ENCODE data around the gene APLF.

The APLF gene

GRCh38 chr2:68465081-68465916 lies 2.1 kb upstream of the APLF start:
- Histone ChIP-seq H3K9me3 (ENCODE audit: control insufficient read depth, low read length) (no peaks in the 10 kb centered on the region), H3K4me2 (ENCODE audit: low read length) (no peak overlapping the region), H3K79me2 (no peaks in the 10 kb centered on the region), H3K27ac (no peak overlapping the region), H2AFZ (no peak overlapping the region), H3K9ac (no peak overlapping the region), H3K36me3 (ENCODE audit: control insufficient read depth, insufficient read depth, low read length) (no peaks in the 10 kb centered on the region), H3K27me3 (ENCODE audit: control insufficient read depth, insufficient read depth, low read length) (no peaks in the 10 kb centered on the region), H3K4me1 (peaks cover 7% of the 10 kb centered on the region), H3K4me3 (ENCODE audit: low read depth, low read length) (no peak overlapping the region)
- TF ChIP-seq CTCF (IDR thresholded peaks at IDR 0.05), result no peak

- Histone ChIP-seq H3K4me3 (ENCODE audit: low read depth, low read length) (peak overlapping the region; percentile 90), H3K36me3 (ENCODE audit: control insufficient read depth, insufficient read depth, low read length) (no peaks in the 10 kb centered on the region), H3K9me3 (ENCODE audit: control insufficient read depth, low read length) (no peaks in the 10 kb centered on the region), H3K27ac (peak overlapping the region; percentile 67), H3K4me1 (peaks cover 7% of the 10 kb centered on the region), H3K4me2 (ENCODE audit: low read length) (peak overlapping the region; percentile 90), H3K27me3 (ENCODE audit: control insufficient read depth, insufficient read depth, low read length) (no peaks in the 10 kb centered on the region), H3K79me2 (no peaks in the 10 kb centered on the region), H2AFZ (peak overlapping the region; percentile 94), H3K9ac (no peak overlapping the region)
- TF ChIP-seq CTCF (IDR thresholded peaks at IDR 0.05), result no peak
These were observed 1.0 kb upstream of the APLF start for GRCh38 chr2:68466361-68466777.

GRCh38 chr2:68466778-68467076 lies 658 bp upstream of the APLF start:
- peak overlapping the region; percentile 90 for H3K4me2 ChIP-seq (ENCODE audit: low read length)
- no peaks in the 10 kb centered on the region for H3K27me3 ChIP-seq (ENCODE audit: control insufficient read depth, insufficient read depth, low read length)
- peak overlapping the region; percentile 49 for H3K9ac ChIP-seq
- no peaks in the 10 kb centered on the region for H3K9me3 ChIP-seq (ENCODE audit: control insufficient read depth, low read length)
- H3K4me3 ChIP-seq (ENCODE audit: low read depth, low read length), result peak overlapping the region; percentile 90
- H3K4me1 ChIP-seq, result peaks cover 7% of the 10 kb centered on the region
- no peak for TF ChIP-seq CTCF (IDR thresholded peaks at IDR 0.05)
- H3K27ac ChIP-seq, result peak overlapping the region; percentile 67
- H2AFZ ChIP-seq, result peak overlapping the region; percentile 94
- H3K36me3 ChIP-seq (ENCODE audit: control insufficient read depth, insufficient read depth, low read length), result no peaks in the 10 kb centered on the region
- H3K79me2 ChIP-seq, result no peaks in the 10 kb centered on the region

DNA sequence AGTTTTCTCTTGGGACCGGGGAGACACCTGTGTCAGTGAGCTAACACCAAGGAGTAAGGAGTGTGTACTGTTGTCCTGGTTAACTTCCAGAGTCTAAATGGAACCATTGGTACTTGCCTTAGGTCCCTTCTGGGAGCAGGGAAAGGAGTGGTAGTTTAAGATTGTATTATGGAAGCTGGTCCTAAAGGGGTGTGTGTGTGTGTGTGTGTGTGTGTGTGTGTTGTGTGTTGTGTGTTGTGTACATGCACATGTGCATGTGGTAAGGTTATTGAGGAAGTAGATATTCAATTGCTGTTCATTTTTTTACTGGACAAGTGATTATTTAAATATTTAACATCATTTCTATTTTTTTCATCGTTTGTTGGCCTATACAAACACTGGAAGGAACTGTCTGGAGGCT lies 1.4 kb downstream of the APLF start:
- Histone ChIP-seq H3K27ac (no peak overlapping the region), H3K4me1 (peaks cover 7% of the 10 kb centered on the region), H3K79me2 (no peaks in the 10 kb centered on the region), H3K4me3 (ENCODE audit: low read depth, low read length) (no peak overlapping the region), H2AFZ (no peak overlapping the region), H3K9ac (no peak overlapping the region), H3K4me2 (ENCODE audit: low read length) (no peak overlapping the region), H3K27me3 (ENCODE audit: control insufficient read depth, insufficient read depth, low read length) (no peaks in the 10 kb centered on the region), H3K36me3 (ENCODE audit: control insufficient read depth, insufficient read depth, low read length) (no peaks in the 10 kb centered on the region), H3K9me3 (ENCODE audit: control insufficient read depth, low read length) (no peaks in the 10 kb centered on the region)
- TF ChIP-seq CTCF (IDR thresholded peaks at IDR 0.05), result no peak

GRCh38 chr2:68469935-68470334 lies 2.5 kb downstream of the APLF start:
- Histone ChIP-seq H3K9me3 (ENCODE audit: control insufficient read depth, low read length) (no peaks in the 10 kb centered on the region), H3K79me2 (no peaks in the 10 kb centered on the region), H3K9ac (no peak overlapping the region), H3K27me3 (ENCODE audit: control insufficient read depth, insufficient read depth, low read length) (no peaks in the 10 kb centered on the region), H3K4me1 (peaks cover 7% of the 10 kb centered on the region), H3K4me3 (ENCODE audit: low read depth, low read length) (no peak overlapping the region), H3K27ac (no peak overlapping the region), H2AFZ (no peak overlapping the region), H3K4me2 (ENCODE audit: low read length) (no peak overlapping the region), H3K36me3 (ENCODE audit: control insufficient read depth, insufficient read depth, low read length) (no peaks in the 10 kb centered on the region)
- TF ChIP-seq CTCF (IDR thresholded peaks at IDR 0.05), result no peak
